Peyer's patch (tissue), 4 donors: ENCODE results near the gene ATG16L2. TPM values are rescaled to one million over a fixed set of nuclear protein-coding genes. Genes with fewer than 3 reads are reported as not detected.

ENCODE experiments used
- DNase-seq, 3 donors: peaks; one replicate each; pipeline ENCODE4 v3.0.0-alpha.2; 2017 to 2019
- H3K27ac ChIP-seq, 4 donors: fragments of 200-600 bp; sonication (generic); one replicate each; pipeline ENCODE4 v1.5.1; 2016 to 2019
- H3K27me3 ChIP-seq, 2 donors: fragments of 200-600 bp; sonication (generic); one replicate each; pipeline ENCODE4 v1.5.1; 2019
- H3K36me3 ChIP-seq, 3 donors: fragments of 200-600 bp; sonication (generic); one replicate each; pipeline ENCODE4 v1.5.1; 2016 to 2019
- H3K4me1 ChIP-seq, 4 donors: fragments of 200-600 bp; sonication (generic); one replicate each; pipeline ENCODE4 v1.5.1; 2016 to 2019
- H3K4me3 ChIP-seq, 4 donors: fragments of 200-600 bp; sonication (generic); 1 replicate in 3 of 4; 2 replicates in 1 of 4; pipeline ENCODE4 v1.5.1; 2016 to 2019; ENCODE audit warnings: mild to moderate bottlenecking in 1 of 4
- H3K9me3 ChIP-seq, 4 donors: fragments of 200-600 bp; sonication (generic); one replicate each; pipeline ENCODE4 v1.5.1; 2016 to 2019; ENCODE audit warnings: mild to moderate bottlenecking in 1 of 4
- CTCF ChIP-seq, 6 experiments: fragments of 450-650 bp in 4 of 6; fragments of 200-600 bp in 2 of 6; sonication (generic) in 1 of 6; IDR thresholded peaks; one replicate each; pipeline ENCODE4 v1.5.1; 2017 to 2019; ENCODE audit warnings: antibody characterized with exemption in 6 of 6, mild to moderate bottlenecking in 3 of 6, moderate library complexity in 1 of 6
- POLR2A ChIP-seq, 2 donors: fragments of 450-650 bp; IDR thresholded peaks; one replicate each; pipeline ENCODE4 v1.5.1; 2017; ENCODE audit warnings: antibody characterized with exemption in 2 of 2, mild to moderate bottlenecking in 2 of 2, moderate library complexity in 2 of 2
- total RNA-seq, 4 donors: library from RNA; depleted of rRNA; stranded (reverse); fragments of >200 nt; gene quantifications; one replicate each; pipeline ENCODE4 v1.1.0, GENCODE V29; 2016

The ATG16L2 gene
- total RNA-seq, 4 donors from 2014 or later = 39.9 to 226 (median 65.0) TPM

- Histone ChIP-seq H3K9me3 (no peaks in the 10 kb centered on the region), H3K4me1 (peaks cover 5 to 61% (median 25%) of the 10 kb centered on the region in 4 donors), H3K27me3 (no peaks in the 10 kb centered on the region), H3K4me3 (peak overlapping the region; percentile 78 to 84 (median 80)), H3K36me3 (no peaks in the 10 kb centered on the region), H3K27ac (peak overlapping the region; percentile 72 to 89 (median 80))
- no peak for TF ChIP-seq CTCF (IDR thresholded peaks at IDR 0.05)
- peak; percentile 17 to 22 for TF ChIP-seq POLR2A (IDR thresholded peaks at IDR 0.05)
- peak in 1 of 3 donors; percentile 73 for DNase-seq
These were observed 31.9 kb upstream of the ATG16L2 start for GRCh38 chr11:72782081-72782920.

GRCh38 chr11:72783144-72783905 lies 30.9 kb upstream of the ATG16L2 start:
- no peaks in the 10 kb centered on the region for H3K27me3 ChIP-seq
- H3K27ac ChIP-seq = peak overlapping the region in 3 of 4 donors; percentile 78 to 89 (median 81)
- H3K9me3 ChIP-seq = no peaks in the 10 kb centered on the region
- no peaks in the 10 kb centered on the region for H3K36me3 ChIP-seq
- no peak for DNase-seq
- H3K4me1 ChIP-seq = peaks cover 7 to 59% (median 32%) of the 10 kb centered on the region in 4 donors
- TF ChIP-seq POLR2A (IDR thresholded peaks at IDR 0.05) = no peak
- no peak for TF ChIP-seq CTCF (IDR thresholded peaks at IDR 0.05)
- no peak overlapping the region for H3K4me3 ChIP-seq

GRCh38 chr11:72784662-72785061 lies 29.5 kb upstream of the ATG16L2 start:
- Histone ChIP-seq H3K9me3 (no peaks in the 10 kb centered on the region), H3K36me3 (no peaks in the 10 kb centered on the region), H3K4me3 (no peak overlapping the region), H3K27me3 (no peaks in the 10 kb centered on the region), H3K4me1 (peaks cover 7 to 55% (median 32%) of the 10 kb centered on the region in 4 donors), H3K27ac (peak overlapping the region in 2 of 4 donors; percentile 37 to 75)
- no peak for DNase-seq
- no peak for TF ChIP-seq CTCF (IDR thresholded peaks at IDR 0.05)
- TF ChIP-seq POLR2A (IDR thresholded peaks at IDR 0.05) = no peak

- Histone ChIP-seq H3K4me3 (no peak overlapping the region), H3K9me3 (no peaks in the 10 kb centered on the region), H3K27me3 (no peaks in the 10 kb centered on the region), H3K27ac (peak overlapping the region; percentile 61 to 78 (median 74)), H3K36me3 (no peaks in the 10 kb centered on the region), H3K4me1 (peaks cover 5 to 41% (median 20%) of the 10 kb centered on the region in 4 donors)
- TF ChIP-seq POLR2A (IDR thresholded peaks at IDR 0.05) = peak; percentile 32 to 50
- peak in 2 of 6 experiments; percentile 22 to 24 for TF ChIP-seq CTCF (IDR thresholded peaks at IDR 0.05)
- peak in 2 of 3 donors; percentile 74 for DNase-seq
These were observed 27.7 kb upstream of the ATG16L2 start for GRCh38 chr11:72786305-72787215.
